Measurements from ENCODE around the gene ZNF124.

- no peak for TF ChIP-seq CTCF (conservative IDR thresholded peaks at IDR 0.05; ENCODE audit: low read depth, low read length)
- no peak for TF ChIP-seq EZH2 (IDR thresholded peaks at IDR 0.05; ENCODE audit: low read length, unreplicated experiment)
These were observed 56.7 kb downstream of the ZNF124 start for GRCh38 chr1:247115141-247115510.

All from PC-3 (cell line).